Measurements from ENCODE around the gene SLC25A34. TPM values are rescaled to one million over a fixed set of nuclear protein-coding genes. Genes with fewer than 3 reads are reported as not detected.

The SLC25A34 gene
- total RNA-seq, 1 experiment from 2014 or later = 1.1 TPM

DNA sequence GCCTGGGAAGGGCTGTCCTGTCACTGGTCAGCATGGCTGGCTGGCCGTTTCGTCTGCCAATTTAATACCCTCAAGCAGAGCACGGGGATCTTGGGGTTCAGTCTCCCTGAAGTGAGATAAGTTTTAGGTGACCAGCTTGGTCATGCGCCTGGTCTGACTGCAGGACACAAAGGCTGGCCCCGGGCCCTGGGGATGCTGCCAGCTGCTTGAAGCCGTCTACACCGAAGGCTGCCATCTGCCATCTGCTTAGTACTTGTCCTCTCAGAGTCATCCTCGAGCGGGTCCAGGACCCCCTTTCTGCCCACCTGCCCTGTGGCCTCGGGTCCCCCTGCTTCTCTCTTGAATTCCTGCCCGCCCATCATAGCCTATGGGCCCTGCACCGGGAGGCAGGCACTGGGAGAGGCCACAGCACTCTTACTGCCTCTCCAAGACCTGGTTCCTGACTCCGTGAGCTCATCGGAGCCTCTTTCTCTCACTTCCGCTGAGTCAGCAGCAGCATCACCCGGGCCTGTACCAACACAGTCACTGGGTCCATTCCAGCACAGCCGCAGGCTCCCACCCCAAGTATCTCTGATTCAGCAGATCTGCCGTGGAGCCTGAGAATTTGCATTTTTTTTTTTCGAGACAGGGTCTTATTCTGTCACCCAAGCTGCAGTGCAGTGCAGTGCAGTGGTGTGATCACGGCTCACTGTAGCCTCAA lies 29.6 kb downstream of the SLC25A34 start:
- no peak overlapping the region for H3K4me3 Mint-ChIP-seq
- ChIA-PET CTCF (interaction anchor here (0.8 to 1.3 kb wide), 3 partner anchors 24 to 66 kb away, joined by 4 to 6 read pairs (median 5); no protein-coding TSS in a partner anchor), POLR2A (no interaction called here)
- no peaks in the 10 kb centered on the region for H3K27me3 Mint-ChIP-seq (ENCODE audit: low read depth)
- ATAC-seq = no peak
- H3K9me3 Mint-ChIP-seq = no peaks in the 10 kb centered on the region
- peaks cover 25% of the 10 kb centered on the region for H3K4me1 Mint-ChIP-seq
- TF ChIP-seq NR2C2 (CRISPR knock-in tag; IDR thresholded peaks at IDR 0.05) (no peak), ZNF138 (CRISPR knock-in tag; conservative IDR thresholded peaks at IDR 0.05) (no peak), NR1H2 (CRISPR knock-in tag; IDR thresholded peaks at IDR 0.05) (no peak), SMAD3 (CRISPR knock-in tag; IDR thresholded peaks at IDR 0.05; ENCODE audit: borderline replicate concordance) (no peak), HMGA2 (CRISPR knock-in tag; IDR thresholded peaks at IDR 0.05) (no peak)
- TF ChIP-seq, protein P1, sequence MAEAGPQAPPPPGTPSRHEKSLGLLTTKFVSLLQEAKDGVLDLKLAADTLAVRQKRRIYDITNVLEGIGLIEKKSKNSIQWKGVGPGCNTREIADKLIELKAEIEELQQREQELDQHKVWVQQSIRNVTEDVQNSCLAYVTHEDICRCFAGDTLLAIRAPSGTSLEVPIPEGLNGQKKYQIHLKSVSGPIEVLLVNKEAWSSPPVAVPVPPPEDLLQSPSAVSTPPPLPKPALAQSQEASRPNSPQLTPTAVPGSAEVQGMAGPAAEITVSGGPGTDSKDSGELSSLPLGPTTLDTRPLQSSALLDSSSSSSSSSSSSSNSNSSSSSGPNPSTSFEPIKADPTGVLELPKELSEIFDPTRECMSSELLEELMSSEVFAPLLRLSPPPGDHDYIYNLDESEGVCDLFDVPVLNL (CRISPR knock-in tag; IDR thresholded peaks at IDR 0.05; ENCODE audit: borderline replicate concordance, low read depth) = no peak
- peak overlapping the region; percentile 57; the same call in 1 of the 2 replicates for H3K27ac Mint-ChIP-seq
- DNase-seq (ENCODE audit: low spot score) = no peak
- H3K36me3 Mint-ChIP-seq = peaks cover 42% of the 10 kb centered on the region

DNA sequence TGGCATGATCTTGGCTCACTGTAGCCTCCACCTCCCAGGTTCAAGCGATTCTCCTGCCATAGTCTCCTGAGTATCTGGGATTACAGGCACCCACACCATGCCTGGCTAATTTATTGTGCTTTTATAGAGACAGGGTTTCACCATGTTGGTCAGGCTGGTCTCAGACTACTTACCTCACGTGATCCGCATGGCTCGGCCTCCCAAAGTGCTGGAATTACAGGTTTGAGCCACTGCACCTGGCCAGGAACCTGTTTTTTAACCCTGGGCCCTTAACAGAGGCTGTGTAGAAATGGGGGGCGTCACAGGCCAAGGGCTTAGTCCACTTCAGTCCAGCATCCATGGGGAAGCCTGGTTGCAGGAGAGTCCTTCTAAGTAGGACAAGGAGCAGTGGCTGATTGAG lies 31.9 kb downstream of the SLC25A34 start:
- no peaks in the 10 kb centered on the region for H3K27me3 Mint-ChIP-seq (ENCODE audit: low read depth)
- H3K4me3 Mint-ChIP-seq = no peak overlapping the region
- no peak for DNase-seq (ENCODE audit: low spot score)
- ATAC-seq = no peak
- ChIA-PET POLR2A (interaction anchor here (0.8 kb wide), 1 partner anchor 11 kb away, joined by 3 read pairs; no protein-coding TSS in a partner anchor), CTCF (interaction anchor here (1.0 kb wide), 1 partner anchor 24 kb away, joined by 4 read pairs; no protein-coding TSS in a partner anchor)
- H3K4me1 Mint-ChIP-seq = peaks cover 8% of the 10 kb centered on the region
- H3K9me3 Mint-ChIP-seq = no peaks in the 10 kb centered on the region
- TF ChIP-seq, protein P2, sequence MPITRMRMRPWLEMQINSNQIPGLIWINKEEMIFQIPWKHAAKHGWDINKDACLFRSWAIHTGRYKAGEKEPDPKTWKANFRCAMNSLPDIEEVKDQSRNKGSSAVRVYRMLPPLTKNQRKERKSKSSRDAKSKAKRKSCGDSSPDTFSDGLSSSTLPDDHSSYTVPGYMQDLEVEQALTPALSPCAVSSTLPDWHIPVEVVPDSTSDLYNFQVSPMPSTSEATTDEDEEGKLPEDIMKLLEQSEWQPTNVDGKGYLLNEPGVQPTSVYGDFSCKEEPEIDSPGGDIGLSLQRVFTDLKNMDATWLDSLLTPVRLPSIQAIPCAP (CRISPR knock-in tag; IDR thresholded peaks at IDR 0.05) = no peak
- TF ChIP-seq, protein P3, sequence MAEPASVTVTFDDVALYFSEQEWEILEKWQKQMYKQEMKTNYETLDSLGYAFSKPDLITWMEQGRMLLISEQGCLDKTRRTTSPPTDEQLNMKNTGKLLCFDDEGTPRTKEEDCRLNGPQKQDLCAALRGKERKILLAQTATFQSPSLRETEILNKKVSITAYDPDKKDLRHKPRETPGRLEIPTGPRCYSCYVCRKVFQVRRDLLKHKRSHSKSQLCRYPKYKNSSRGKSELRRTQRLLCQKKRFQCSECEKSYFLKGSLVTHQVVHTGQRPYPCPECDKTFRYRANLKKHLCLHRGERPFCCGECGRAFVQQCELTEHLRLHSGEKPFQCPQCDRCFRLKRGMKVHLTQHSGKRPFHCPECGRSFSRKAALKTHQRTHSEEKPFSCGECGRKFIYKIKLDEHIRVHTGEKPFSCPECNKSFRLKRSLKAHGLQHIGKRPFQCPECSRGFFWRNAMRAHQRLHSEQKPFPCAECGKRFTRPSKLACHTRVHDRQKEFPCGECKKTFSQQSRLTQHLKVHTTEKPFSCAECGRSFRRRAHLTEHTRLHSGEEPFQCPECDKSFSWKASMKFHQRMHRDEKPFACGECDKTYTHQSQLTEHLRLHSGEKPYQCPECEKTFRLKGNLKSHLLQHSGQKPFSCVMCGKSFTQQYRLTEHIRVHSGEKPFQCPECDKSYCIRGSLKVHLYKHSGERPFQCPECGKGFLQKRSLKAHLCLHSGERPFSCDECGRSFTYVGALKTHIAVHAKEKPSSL (CRISPR knock-in tag; conservative IDR thresholded peaks at IDR 0.05) = no peak
- TF ChIP-seq, protein P4, sequence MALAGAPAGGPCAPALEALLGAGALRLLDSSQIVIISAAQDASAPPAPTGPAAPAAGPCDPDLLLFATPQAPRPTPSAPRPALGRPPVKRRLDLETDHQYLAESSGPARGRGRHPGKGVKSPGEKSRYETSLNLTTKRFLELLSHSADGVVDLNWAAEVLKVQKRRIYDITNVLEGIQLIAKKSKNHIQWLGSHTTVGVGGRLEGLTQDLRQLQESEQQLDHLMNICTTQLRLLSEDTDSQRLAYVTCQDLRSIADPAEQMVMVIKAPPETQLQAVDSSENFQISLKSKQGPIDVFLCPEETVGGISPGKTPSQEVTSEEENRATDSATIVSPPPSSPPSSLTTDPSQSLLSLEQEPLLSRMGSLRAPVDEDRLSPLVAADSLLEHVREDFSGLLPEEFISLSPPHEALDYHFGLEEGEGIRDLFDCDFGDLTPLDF (CRISPR knock-in tag; IDR thresholded peaks at IDR 0.05) = no peak
- TF ChIP-seq ZBTB21 (CRISPR knock-in tag; IDR thresholded peaks at IDR 0.05; ENCODE audit: borderline replicate concordance) (no peak), ZNF396 (CRISPR knock-in tag; IDR thresholded peaks at IDR 0.05; ENCODE audit: borderline replicate concordance) (no peak), GRHL2 (CRISPR knock-in tag; IDR thresholded peaks at IDR 0.05; ENCODE audit: insufficient replicate concordance, severe bottlenecking) (no peak), CREM (CRISPR knock-in tag; IDR thresholded peaks at IDR 0.05) (no peak), ETV6 (CRISPR knock-in tag; IDR thresholded peaks at IDR 0.05) (no peak), JUN (CRISPR knock-in tag; IDR thresholded peaks at IDR 0.05) (no peak), ESRRA (CRISPR knock-in tag; IDR thresholded peaks at IDR 0.05; ENCODE audit: borderline replicate concordance) (no peak), ZNF416 (CRISPR knock-in tag; IDR thresholded peaks at IDR 0.05) (no peak), TP53 (CRISPR knock-in tag; IDR thresholded peaks at IDR 0.05) (no peak), ZNF263 (CRISPR knock-in tag; IDR thresholded peaks at IDR 0.05; ENCODE audit: low read depth) (no peak), NFATC4 (CRISPR knock-in tag; IDR thresholded peaks at IDR 0.05) (no peak)
- TF ChIP-seq, protein P5, sequence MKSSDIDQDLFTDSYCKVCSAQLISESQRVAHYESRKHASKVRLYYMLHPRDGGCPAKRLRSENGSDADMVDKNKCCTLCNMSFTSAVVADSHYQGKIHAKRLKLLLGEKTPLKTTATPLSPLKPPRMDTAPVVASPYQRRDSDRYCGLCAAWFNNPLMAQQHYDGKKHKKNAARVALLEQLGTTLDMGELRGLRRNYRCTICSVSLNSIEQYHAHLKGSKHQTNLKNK (CRISPR knock-in tag; IDR thresholded peaks at IDR 0.05) = no peak
- TF ChIP-seq, protein P6, sequence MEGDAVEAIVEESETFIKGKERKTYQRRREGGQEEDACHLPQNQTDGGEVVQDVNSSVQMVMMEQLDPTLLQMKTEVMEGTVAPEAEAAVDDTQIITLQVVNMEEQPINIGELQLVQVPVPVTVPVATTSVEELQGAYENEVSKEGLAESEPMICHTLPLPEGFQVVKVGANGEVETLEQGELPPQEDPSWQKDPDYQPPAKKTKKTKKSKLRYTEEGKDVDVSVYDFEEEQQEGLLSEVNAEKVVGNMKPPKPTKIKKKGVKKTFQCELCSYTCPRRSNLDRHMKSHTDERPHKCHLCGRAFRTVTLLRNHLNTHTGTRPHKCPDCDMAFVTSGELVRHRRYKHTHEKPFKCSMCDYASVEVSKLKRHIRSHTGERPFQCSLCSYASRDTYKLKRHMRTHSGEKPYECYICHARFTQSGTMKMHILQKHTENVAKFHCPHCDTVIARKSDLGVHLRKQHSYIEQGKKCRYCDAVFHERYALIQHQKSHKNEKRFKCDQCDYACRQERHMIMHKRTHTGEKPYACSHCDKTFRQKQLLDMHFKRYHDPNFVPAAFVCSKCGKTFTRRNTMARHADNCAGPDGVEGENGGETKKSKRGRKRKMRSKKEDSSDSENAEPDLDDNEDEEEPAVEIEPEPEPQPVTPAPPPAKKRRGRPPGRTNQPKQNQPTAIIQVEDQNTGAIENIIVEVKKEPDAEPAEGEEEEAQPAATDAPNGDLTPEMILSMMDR (IDR thresholded peaks at IDR 0.05) = no peak
- peaks cover 52% of the 10 kb centered on the region for H3K36me3 Mint-ChIP-seq
- no peak overlapping the region for H3K27ac Mint-ChIP-seq

Measured in WTC11 (cell line).